Fibroblast of peridontal ligament (primary cell): ENCODE data around the gene TSHR.
"Not testable (repeated sequence)": the region's sequence is repeated elsewhere in the genome, so short reads cannot be mapped to it uniquely, and the experiment has no call there.

Source experiments
- DNase-seq: peaks from one replicate; pipeline ENCODE4 v3.0.0-alpha.2; 2010; ENCODE audit errors: extremely low read depth

Gene TSHR

DNA sequence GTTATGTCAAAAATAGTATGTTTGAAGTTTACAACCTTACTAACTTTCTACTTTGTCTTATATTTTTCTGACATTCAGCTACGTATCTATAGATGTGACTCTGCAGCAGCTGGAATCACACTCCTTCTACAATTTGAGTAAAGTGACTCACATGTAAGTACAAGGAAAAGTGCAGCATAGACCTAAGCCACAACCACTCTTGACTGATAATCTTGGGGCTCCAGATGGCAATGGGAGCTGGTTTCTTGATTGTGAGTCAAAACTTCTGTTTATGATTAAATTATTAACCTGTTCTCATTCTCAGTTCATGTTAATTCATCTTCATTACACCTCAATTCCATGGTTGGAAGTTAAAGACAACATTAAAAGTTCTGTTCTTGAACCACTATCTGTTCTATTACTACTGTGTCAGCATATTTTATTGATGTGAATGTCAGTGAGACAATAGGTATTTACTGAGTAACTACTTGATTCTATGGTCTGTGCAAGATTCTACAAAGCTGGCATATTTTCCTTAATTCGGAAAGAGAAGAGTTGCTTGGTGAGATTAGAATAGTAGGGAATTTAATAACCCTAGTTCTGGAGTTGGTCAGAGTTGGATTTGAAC, 112.9 kb downstream of the TSHR start:
- DNase-seq, result no peak

DNA sequence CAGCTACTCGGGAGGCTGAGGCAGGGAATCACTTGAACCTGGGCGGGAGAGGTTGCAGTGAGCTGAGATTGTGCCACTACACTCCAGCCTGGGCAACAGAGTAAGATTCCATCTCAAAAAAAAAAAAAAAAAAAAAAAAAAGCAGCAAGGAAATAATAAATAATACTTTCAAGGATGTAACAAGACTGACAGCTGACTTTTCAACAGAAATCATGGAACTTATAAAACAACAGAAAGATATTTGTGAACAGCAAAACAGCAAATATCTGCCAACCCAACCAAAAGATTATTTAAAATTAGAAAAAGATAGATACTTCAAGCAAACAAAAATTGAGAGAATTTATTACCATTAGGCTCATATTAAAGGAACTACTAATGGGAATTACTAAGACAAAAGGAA, 115.1 kb downstream of the TSHR start:
- no peak for DNase-seq

- DNase-seq, result no peak
These were observed 130.2 kb downstream of the TSHR start for GRCh38 chr14:81085596-81085995.

- no peak for DNase-seq
These were observed 131.8 kb downstream of the TSHR start for GRCh38 chr14:81087230-81087629.

GRCh38 chr14:81091139-81091538, 135.7 kb downstream of the TSHR start:
- DNase-seq, result no peak

GRCh38 chr14:81091660-81092059, 136.2 kb downstream of the TSHR start:
- DNase-seq, result no peak

DNA sequence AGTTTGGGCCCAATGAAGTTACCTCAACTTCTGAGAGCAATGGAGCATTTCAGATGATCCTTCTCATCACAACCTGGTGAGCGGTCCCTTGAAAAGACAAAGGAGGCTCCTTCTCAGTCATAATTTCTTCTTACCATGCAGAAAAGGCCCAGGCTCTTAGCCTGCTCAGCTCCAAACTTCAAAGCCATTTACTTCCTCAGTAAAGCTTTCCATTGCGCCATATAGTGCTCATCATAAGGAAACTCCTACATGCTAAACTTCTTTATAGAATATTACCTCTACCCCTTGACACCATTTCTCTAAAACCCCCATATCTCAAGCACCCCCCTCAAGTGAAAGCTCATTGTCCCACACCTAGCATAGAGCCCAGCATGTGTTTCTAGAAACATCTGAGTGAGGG, 138.2 kb downstream of the TSHR start:
- no peak for DNase-seq

GRCh38 chr14:81095539-81095938, 140.1 kb downstream of the TSHR start:
- no peak for DNase-seq

GRCh38 chr14:81096656-81097055, 141.2 kb downstream of the TSHR start:
- DNase-seq, result no peak

- DNase-seq, result no peak
These were observed 146.8 kb downstream of the TSHR start for GRCh38 chr14:81102217-81102616.

DNA sequence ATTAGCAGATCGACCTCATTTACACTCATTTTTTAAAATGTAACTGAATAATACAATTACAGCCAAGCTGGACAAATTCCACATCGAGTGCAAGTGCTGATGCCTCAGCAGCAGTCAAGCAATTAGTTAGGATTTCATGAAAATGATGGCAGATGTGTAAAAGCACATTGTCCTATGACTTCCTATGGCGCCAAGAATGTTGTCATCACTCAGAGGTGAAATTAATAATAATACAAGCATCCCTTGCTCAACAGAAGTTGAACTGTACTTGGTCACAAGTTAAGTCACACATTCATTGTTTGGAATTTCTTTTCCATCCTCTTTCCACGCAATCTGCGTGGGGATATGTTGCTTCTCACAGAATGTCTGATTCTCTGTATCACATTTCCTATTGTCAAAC, 148.0 kb downstream of the TSHR start:
- no peak for DNase-seq

DNA sequence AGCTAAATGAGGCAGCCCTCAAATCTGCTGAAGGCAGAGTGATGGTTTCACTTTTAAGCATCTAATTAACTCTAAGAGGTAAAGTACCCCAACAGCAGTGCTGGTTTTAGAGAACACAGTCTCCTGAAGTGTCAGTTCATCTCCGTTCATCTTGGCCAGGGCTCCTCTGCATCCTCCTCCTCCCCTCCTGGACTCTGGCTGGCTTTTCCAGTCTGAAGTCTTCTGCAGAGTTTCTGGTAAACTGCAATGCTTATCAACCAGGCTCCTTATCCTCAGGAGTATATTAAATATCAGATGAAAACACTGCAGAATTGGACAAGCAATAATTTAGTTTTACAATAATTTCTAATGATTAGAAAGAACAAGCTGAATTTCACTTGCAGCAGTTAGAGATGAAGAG, 150.0 kb downstream of the TSHR start:
- DNase-seq, result no peak

DNA sequence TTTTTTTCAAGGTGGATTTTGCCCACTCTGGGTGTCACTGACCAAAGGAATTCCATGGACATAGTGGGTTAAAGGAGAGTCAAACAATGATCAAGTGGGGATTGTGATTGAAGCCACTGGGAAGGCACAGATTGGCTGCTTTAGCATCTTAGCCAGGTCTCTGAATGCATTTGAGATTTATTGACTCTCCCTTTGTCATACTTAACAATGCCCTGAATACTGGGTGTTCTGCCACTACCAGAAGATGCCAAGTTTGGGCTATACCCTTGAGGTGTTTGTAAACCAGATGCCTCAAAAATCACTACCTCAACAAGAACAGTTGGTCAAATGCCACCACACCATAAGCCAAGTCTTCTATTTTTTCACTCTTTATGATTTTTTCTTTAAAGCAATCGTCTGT, 150.5 kb downstream of the TSHR start:
- no peak for DNase-seq

GRCh38 chr14:81110186-81110585, 154.8 kb downstream of the TSHR start:
- no peak for DNase-seq

DNA sequence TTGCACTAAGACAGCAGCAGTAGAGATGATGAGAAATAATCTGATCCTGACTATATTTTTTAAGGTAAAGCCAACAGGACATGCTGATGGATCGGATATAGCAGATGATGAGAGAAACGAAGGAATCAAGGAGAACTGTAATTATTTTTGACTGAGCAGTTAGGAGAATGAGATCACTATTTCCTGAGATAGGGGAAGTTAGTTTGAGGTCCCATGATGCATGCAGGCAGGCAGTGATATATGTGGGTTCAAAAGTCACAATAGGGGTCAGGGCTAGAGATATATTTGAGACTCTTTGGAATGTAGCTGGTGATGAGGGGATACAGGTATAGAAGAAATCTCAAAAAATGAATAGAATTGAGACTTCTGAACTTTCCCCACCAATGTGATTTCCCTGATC, 157.8 kb downstream of the TSHR start:
- no peak for DNase-seq

- not testable (repeated sequence) for DNase-seq
These were observed 158.8 kb downstream of the TSHR start for GRCh38 chr14:81113945-81114820.

DNA sequence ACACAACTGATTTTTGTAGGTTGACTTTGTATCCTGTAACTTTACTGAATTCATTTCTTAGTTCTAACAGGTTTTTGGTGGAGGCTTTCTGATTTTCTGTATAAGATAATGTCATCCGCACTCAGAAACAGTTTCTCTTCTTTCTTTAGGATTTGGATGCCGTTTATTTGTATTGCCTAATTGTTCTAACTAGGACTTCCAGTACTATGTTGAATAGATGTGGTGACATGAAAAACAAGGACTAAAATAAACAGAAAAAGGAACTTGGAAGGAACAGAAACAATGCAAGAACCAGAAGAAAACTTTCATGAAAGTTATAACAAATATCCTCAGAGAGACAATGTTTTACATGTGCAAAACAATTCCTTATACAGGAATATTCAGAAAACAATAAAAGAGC, 165.1 kb downstream of the TSHR start:
- no peak for DNase-seq

- DNase-seq, result no peak
These were observed 166.9 kb downstream of the TSHR start for GRCh38 chr14:81122326-81122725.

DNA sequence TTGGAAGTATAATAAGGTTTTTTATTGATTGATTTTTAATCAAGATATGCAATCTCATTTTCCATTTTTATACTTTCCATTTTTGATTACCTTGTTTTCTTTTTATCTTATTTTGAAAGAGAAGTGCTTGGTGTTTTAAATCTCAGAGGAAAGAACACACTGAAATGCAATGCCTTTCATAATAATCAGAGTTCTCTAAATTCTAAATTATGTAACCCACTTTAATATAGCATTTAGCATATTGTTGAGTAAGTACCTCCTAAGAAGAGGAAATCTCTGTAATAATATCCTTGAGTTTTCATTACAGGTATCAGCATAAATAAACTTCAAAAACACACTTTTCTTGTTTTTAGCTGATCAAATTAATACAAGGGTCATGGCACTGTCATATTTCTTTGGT, 168.4 kb downstream of the TSHR start:
- no peak for DNase-seq

DNA sequence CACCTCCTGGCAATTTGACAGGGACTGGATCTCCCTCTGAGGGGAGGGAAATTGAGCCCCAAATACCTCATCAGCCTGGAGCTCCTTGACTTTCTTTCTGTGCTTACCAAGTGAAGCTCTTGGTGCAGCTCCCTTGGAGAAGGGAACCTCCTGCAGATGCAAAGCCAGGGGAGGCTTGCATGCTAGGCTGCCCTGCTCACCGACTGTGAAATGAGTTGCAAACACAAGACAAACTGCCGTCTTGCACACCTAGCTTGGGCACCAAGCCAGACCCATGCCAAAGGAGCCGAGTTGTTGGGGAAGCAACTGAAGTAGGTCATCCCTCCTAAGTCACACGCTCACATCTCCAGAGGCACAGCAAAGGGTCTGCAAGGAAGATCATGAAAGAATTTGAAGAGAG, 170.1 kb downstream of the TSHR start:
- no peak for DNase-seq

DNA sequence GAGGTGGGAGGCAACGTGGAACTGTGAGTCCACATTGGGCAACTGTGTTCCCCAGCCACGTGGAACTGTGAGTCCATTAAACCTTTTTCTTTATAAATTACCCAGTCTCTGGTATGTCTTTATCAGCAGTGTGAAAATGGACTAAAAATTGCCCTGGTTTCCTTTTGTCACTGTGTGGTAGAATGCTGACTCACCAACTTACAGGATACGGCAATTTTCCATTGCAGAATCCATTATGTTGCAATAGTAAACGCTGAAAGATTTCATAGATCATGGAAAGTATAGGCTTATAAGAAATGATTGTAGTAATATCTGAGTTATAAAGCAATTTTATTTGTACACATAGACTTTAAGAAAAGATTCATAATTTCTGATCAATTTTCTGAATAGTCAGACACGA, 172.4 kb downstream of the TSHR start:
- peak; percentile 57 for DNase-seq

GRCh38 chr14:81129242-81129641, 173.8 kb downstream of the TSHR start:
- no peak for DNase-seq

DNA sequence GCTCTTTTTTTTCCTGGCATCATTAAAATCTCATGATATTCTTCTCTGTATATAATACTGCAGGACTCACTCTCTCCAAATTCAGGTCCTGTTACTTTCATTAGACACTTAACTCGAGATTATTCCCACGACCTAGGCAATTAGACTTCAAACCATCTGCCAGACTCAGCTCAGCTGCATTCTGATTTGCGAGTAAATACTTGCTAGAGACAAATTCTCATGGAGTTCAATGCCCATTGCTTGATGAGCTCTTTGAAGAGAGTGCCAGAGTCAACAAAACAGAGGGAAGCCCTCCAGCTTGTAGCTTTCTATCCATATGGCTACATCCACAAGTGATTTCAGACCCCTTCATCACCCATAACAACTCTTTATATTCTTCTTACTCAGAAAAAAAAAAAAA, 177.0 kb downstream of the TSHR start:
- no peak for DNase-seq

- no peak for DNase-seq
These were observed 178.0 kb downstream of the TSHR start for GRCh38 chr14:81133400-81133799.
